KMS-11 (cell line): ENCODE measurements around the gene TCAP.

Source experiments
- H2AFZ ChIP-seq: fragments of 200-600 bp; sonication (generic); 2 replicates; pipeline ENCODE4 v1.6.1; 2016; ENCODE audit warnings: antibody characterized with exemption, mixed run types, low read depth
- H3K27ac ChIP-seq: fragments of 200-600 bp; sonication (generic); 2 replicates; pipeline ENCODE4 v1.6.1; 2016; ENCODE audit warnings: mild to moderate bottlenecking, mixed run types
- H3K27me3 ChIP-seq: fragments of 200-600 bp; sonication (generic); 2 replicates; pipeline ENCODE4 v1.6.1; 2017; ENCODE audit warnings: mild to moderate bottlenecking, low read depth, mixed run types, moderate library complexity; ENCODE audit not compliant: insufficient read depth
- H3K36me3 ChIP-seq: fragments of 200-600 bp; sonication (generic); 2 replicates; pipeline ENCODE4 v1.6.1; 2017; ENCODE audit warnings: mild to moderate bottlenecking, mixed run types; ENCODE audit not compliant: insufficient read depth
- H3K4me1 ChIP-seq: fragments of 200-600 bp; sonication (generic); 2 replicates; pipeline ENCODE4 v1.6.1; 2016; ENCODE audit warnings: mild to moderate bottlenecking, low read depth, mixed run types; ENCODE audit not compliant: poor library complexity, severe bottlenecking
- H3K4me2 ChIP-seq: fragments of 200-600 bp; sonication (generic); 2 replicates; pipeline ENCODE4 v1.7.0; 2016; ENCODE audit warnings: mild to moderate bottlenecking, mixed run types
- H3K4me3 ChIP-seq: fragments of 200-600 bp; sonication (generic); IDR thresholded peaks from 2 replicates; pipeline ENCODE4 v1.6.1; 2017; ENCODE audit warnings: low read depth, low read length, mixed read lengths; ENCODE audit not compliant: insufficient read depth
- H3K79me2 ChIP-seq: fragments of 200-600 bp; sonication (generic); 2 replicates; pipeline ENCODE4 v1.6.1; 2016; ENCODE audit warnings: low read depth, mixed run types; ENCODE audit not compliant: insufficient read depth
- H3K9ac ChIP-seq: fragments of 200-600 bp; sonication (generic); 2 replicates; pipeline ENCODE4 v1.6.1; 2016; ENCODE audit warnings: mild to moderate bottlenecking, mixed run types
- H4K20me1 ChIP-seq: fragments of 200-600 bp; sonication (generic); 2 replicates; pipeline ENCODE4 v1.6.1; 2016; ENCODE audit warnings: mild to moderate bottlenecking, mixed run types; ENCODE audit not compliant: insufficient read depth
- CTCF ChIP-seq: fragments of 200-600 bp; sonication (generic); conservative IDR thresholded peaks from 2 replicates; pipeline ENCODE4 v1.6.1; 2017; ENCODE audit warnings: low read depth, mild to moderate bottlenecking, antibody characterized with exemption, low read length, moderate library complexity, mixed read lengths

Gene TCAP

GRCh38 chr17:39650121-39650579 is 15.0 kb upstream of the TCAP start:
- H3K27me3 ChIP-seq = no peaks in the 10 kb centered on the region
- H3K36me3 ChIP-seq = no peaks in the 10 kb centered on the region
- no peak overlapping the region for H3K4me2 ChIP-seq
- H2AFZ ChIP-seq = no peak overlapping the region
- H3K79me2 ChIP-seq = 0 out of 2 replicates have a peak, but pooled peaks cover 4% of the 10 kb centered on the region
- H3K9ac ChIP-seq = no peak overlapping the region
- no peak for TF ChIP-seq CTCF
- no peaks in the 10 kb centered on the region for H4K20me1 ChIP-seq
- H3K4me1 ChIP-seq = peaks cover 5% of the 10 kb centered on the region
- H3K4me3 ChIP-seq = no peak overlapping the region
- no peak overlapping the region for H3K27ac ChIP-seq

- H3K27ac ChIP-seq = no peak overlapping the region
- no peaks in the 10 kb centered on the region for H3K79me2 ChIP-seq
- no peak overlapping the region for H3K4me2 ChIP-seq
- H3K4me3 ChIP-seq = no peak overlapping the region
- no peak overlapping the region for H2AFZ ChIP-seq
- H3K27me3 ChIP-seq = no peaks in the 10 kb centered on the region
- H3K4me1 ChIP-seq = peaks cover 10% of the 10 kb centered on the region
- no peaks in the 10 kb centered on the region for H4K20me1 ChIP-seq
- no peaks in the 10 kb centered on the region for H3K36me3 ChIP-seq
- TF ChIP-seq CTCF = no peak
- no peak overlapping the region for H3K9ac ChIP-seq
These were observed 13.1 kb upstream of the TCAP start for GRCh38 chr17:39651923-39652586.

- Histone ChIP-seq H3K27me3 (no peaks in the 10 kb centered on the region), H2AFZ (no peak overlapping the region), H3K4me3 (no peak overlapping the region), H4K20me1 (no peaks in the 10 kb centered on the region), H3K9ac (no peak overlapping the region), H3K4me2 (no peak overlapping the region), H3K4me1 (peaks cover 10% of the 10 kb centered on the region), H3K36me3 (no peaks in the 10 kb centered on the region), H3K79me2 (no peaks in the 10 kb centered on the region), H3K27ac (no peak overlapping the region)
- TF ChIP-seq CTCF = no peak
These were observed 12.4 kb upstream of the TCAP start for GRCh38 chr17:39652587-39653315.

- Histone ChIP-seq H3K36me3 (no peaks in the 10 kb centered on the region), H4K20me1 (no peaks in the 10 kb centered on the region), H3K27me3 (no peaks in the 10 kb centered on the region), H3K4me1 (peaks cover 10% of the 10 kb centered on the region), H3K4me3 (no peak overlapping the region), H3K9ac (no peak overlapping the region), H3K27ac (no peak overlapping the region), H3K4me2 (no peak overlapping the region), H2AFZ (no peak overlapping the region), H3K79me2 (no peaks in the 10 kb centered on the region)
- no peak for TF ChIP-seq CTCF
These were observed 11.9 kb upstream of the TCAP start for GRCh38 chr17:39653316-39653661.
